Measurements from ENCODE around the gene GPR42. TPM values are rescaled to one million over a fixed set of nuclear protein-coding genes. Genes with fewer than 3 reads are reported as not detected.

GPR42 gene
- total RNA-seq, 1 donor from 2014 or later, result not detected

DNA sequence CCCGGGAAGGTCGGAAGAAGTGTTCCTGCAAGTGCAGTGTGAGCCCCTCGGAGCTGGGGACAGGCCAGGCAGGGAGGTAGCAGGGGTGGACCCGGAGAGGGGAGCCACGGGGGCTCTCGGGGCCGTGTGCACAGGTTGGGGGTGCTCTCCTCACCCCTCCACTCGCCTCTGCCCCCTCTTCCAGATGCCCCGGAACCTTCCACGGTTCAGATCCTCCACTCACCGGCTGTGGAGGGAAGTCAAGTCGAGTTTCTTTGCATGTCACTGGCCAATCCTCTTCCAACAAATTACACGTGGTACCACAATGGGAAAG, 32.9 kb upstream of the GPR42 start:
- Mint-ChIP-seq H3K27me3 (ENCODE audit: insufficient read depth) (peaks cover 6% of the 10 kb centered on the region), H3K9me3 (no peaks in the 10 kb centered on the region), H3K4me1 (ENCODE audit: low read depth) (peaks cover 24% of the 10 kb centered on the region), H3K4me3 (no peak overlapping the region), H3K27ac (no peak overlapping the region), H3K36me3 (ENCODE audit: low read depth) (no peaks in the 10 kb centered on the region)
- no peak for DNase-seq (ENCODE audit: low spot score)
- intact Hi-C loops (cut with micrococcal nuclease), result no loop called here

DNA sequence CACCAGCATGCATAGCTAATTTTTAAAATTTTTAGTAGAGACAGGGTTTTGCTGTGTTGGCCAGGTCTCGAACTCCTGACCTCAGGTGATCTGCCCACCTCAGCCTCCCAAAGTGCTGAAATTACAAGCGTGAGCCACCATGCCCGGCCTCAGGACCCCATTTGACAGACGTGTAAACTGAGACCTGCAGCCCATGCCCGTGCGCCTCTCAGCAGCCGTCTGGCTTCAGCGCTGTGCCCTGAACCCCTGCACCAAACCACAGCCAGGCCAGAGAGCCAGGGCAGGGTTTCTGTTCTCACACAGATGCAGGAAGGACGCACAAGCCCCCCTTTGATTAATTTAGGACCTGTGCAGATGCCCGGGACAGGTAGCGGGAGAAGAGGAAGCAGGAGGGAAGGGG, 30.4 kb upstream of the GPR42 start:
- H3K36me3 Mint-ChIP-seq (ENCODE audit: low read depth), result no peaks in the 10 kb centered on the region
- H3K4me1 Mint-ChIP-seq (ENCODE audit: low read depth), result peaks cover under 1% of the 10 kb centered on the region
- no peaks in the 10 kb centered on the region for H3K9me3 Mint-ChIP-seq
- peaks cover 6% of the 10 kb centered on the region for H3K27me3 Mint-ChIP-seq (ENCODE audit: insufficient read depth)
- DNase-seq (ENCODE audit: low spot score), result no peak
- H3K27ac Mint-ChIP-seq, result no peak overlapping the region
- intact Hi-C loops (cut with micrococcal nuclease), result no loop called here
- H3K4me3 Mint-ChIP-seq, result no peak overlapping the region

DNA sequence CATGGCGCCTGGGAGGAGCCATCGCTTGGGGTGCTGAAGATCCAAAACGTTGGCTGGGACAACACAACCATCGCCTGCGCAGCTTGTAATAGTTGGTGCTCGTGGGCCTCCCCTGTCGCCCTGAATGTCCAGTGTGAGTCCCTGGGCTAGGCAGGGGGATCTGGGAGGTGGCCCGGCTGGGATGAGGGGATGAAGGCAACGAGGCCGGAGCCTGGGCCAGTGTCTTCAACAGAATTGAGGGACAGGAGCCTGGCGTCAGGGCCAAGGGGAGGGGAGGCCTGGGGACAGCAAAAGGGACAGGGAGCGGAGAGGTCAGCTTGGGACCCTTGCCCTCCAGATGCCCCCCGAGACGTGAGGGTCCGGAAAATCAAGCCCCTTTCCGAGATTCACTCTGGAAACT, 29.9 kb upstream of the GPR42 start:
- no peak for DNase-seq (ENCODE audit: low spot score)
- Mint-ChIP-seq H3K27me3 (ENCODE audit: insufficient read depth) (peaks cover 6% of the 10 kb centered on the region), H3K36me3 (ENCODE audit: low read depth) (no peaks in the 10 kb centered on the region), H3K27ac (no peak overlapping the region), H3K9me3 (no peaks in the 10 kb centered on the region), H3K4me3 (no peak overlapping the region), H3K4me1 (ENCODE audit: low read depth) (peaks cover 6% of the 10 kb centered on the region)
- intact Hi-C loops (cut with micrococcal nuclease), result no loop called here

DNA sequence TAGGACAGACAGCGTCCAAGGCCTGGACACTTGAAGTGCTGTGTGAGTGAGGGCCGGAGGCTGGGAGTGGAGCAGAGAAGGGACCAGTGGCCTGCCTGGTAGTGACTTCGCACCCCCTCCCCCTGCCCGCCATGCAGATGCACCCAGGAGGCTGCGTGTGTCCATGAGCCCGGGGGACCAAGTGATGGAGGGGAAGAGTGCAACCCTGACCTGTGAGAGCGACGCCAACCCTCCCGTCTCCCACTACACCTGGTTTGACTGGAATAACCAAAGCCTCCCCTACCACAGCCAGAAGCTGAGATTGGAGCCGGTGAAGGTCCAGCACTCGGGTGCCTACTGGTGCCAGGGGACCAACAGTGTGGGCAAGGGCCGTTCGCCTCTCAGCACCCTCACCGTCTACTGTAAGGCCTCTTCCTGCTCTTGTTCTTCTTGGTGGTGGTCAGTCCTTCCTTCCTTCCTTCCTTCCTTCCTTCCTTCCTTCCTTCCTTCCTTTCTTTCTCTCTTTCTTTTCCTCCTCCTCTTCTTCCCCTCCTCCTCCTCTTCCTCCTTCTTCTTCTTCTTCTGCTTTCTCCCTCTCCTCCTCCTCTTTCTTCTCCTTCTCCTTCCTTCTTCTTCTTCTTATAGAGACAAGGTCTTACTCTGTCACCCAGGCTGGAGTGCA, 29.2 kb upstream of the GPR42 start:
- no peak for DNase-seq (ENCODE audit: low spot score)
- Mint-ChIP-seq H3K36me3 (ENCODE audit: low read depth) (no peaks in the 10 kb centered on the region), H3K27me3 (ENCODE audit: insufficient read depth) (peaks cover 6% of the 10 kb centered on the region), H3K27ac (no peak overlapping the region), H3K4me3 (no peak overlapping the region), H3K9me3 (no peaks in the 10 kb centered on the region), H3K4me1 (ENCODE audit: low read depth) (peaks cover 13% of the 10 kb centered on the region)
- intact Hi-C loops (cut with micrococcal nuclease), result no loop called here

DNA sequence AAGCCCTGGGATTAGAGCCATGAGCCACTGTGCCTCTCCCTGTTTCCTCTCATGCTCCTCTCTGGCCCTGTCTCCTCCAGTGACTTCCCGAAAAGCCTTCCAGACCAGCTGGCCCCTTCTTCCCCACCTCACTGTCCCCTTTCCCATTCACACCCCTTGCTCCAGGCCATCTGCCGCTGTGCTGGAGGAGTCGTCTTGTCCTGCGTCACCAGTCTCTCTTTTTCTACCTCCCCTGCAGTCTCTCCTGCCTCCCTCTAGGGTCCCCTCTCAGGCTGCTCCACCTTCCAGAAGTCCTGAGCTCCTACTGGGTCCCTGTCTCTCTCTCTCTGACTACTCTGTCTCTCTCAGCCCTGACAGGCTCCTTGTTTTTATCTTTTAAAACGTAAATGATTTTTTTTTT, 28.4 kb upstream of the GPR42 start:
- Mint-ChIP-seq H3K27me3 (ENCODE audit: insufficient read depth) (peaks cover 6% of the 10 kb centered on the region), H3K36me3 (ENCODE audit: low read depth) (no peaks in the 10 kb centered on the region), H3K4me3 (no peak overlapping the region), H3K27ac (peak overlapping the region; percentile 27), H3K4me1 (ENCODE audit: low read depth) (peaks cover 20% of the 10 kb centered on the region), H3K9me3 (no peaks in the 10 kb centered on the region)
- intact Hi-C loops (cut with micrococcal nuclease), result no loop called here
- DNase-seq (ENCODE audit: low spot score), result no peak

DNA sequence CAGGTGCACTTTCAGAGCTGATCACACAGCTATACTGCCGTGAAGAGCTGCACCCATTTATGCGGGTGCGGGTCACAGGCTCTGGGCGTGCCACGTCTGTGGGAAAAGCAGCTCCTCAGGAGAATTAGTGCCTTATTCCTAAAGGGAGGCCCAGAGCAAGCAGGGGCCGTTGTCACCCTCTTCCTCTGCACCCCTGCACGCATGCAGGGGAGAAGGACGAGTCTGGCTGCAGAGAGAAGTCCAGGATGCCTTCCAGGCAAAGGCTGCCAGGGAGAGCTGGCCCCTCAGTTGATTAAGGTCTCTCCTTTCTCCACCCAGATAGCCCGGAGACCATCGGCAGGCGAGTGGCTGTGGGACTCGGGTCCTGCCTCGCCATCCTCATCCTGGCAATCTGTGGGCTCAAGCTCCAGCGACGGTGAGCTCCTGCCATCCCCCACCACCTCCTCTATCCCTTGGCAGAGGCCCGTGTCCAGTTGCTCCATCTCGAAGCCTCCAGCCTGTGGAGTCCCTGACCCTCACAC, 26.3 kb upstream of the GPR42 start:
- no peak overlapping the region for H3K4me3 Mint-ChIP-seq
- H3K4me1 Mint-ChIP-seq (ENCODE audit: low read depth), result peaks cover 37% of the 10 kb centered on the region
- H3K36me3 Mint-ChIP-seq (ENCODE audit: low read depth), result no peaks in the 10 kb centered on the region
- no peak for DNase-seq (ENCODE audit: low spot score)
- H3K27ac Mint-ChIP-seq, result no peak overlapping the region
- intact Hi-C loops (cut with micrococcal nuclease), result loop anchor here (5.0 kb wide), 2 partner anchors 137 to 202 kb away; partner anchors contain the start of gene FXYD7
- peaks cover 6% of the 10 kb centered on the region for H3K27me3 Mint-ChIP-seq (ENCODE audit: insufficient read depth)
- no peaks in the 10 kb centered on the region for H3K9me3 Mint-ChIP-seq

DNA sequence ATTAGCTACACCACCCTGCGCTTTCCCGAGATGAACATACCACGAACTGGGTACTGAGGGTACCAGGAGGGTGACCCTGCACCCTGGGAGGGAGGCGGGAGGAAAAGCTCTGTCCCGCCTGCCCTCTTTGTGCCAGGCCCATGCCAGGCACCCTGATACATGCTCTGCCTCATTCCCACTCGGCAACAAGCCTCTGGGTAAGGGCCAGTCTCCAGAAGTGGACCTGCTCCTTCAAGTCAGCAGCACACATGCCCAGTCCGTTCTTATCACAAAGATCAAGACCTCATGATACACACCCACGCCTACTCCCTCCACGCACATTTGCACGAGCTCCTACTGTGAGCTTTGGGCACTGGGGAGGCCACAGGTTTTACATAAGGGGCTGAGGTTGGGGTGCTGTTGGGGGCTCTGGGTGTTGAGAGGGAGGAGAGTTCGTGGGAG, 25.2 kb upstream of the GPR42 start:
- peak overlapping the region; percentile 9 for H3K4me3 Mint-ChIP-seq
- H3K9me3 Mint-ChIP-seq, result no peaks in the 10 kb centered on the region
- H3K27me3 Mint-ChIP-seq (ENCODE audit: insufficient read depth), result peaks cover 6% of the 10 kb centered on the region
- no peaks in the 10 kb centered on the region for H3K36me3 Mint-ChIP-seq (ENCODE audit: low read depth)
- H3K27ac Mint-ChIP-seq, result peak overlapping the region; percentile 99
- H3K4me1 Mint-ChIP-seq (ENCODE audit: low read depth), result peaks cover 37% of the 10 kb centered on the region
- DNase-seq (ENCODE audit: low spot score), result no peak
- intact Hi-C loops (cut with micrococcal nuclease), result loop anchor here (2.0 to 5.0 kb wide), 4 partner anchors 39 to 203 kb away; partner anchors contain the start of gene FXYD7

DNA sequence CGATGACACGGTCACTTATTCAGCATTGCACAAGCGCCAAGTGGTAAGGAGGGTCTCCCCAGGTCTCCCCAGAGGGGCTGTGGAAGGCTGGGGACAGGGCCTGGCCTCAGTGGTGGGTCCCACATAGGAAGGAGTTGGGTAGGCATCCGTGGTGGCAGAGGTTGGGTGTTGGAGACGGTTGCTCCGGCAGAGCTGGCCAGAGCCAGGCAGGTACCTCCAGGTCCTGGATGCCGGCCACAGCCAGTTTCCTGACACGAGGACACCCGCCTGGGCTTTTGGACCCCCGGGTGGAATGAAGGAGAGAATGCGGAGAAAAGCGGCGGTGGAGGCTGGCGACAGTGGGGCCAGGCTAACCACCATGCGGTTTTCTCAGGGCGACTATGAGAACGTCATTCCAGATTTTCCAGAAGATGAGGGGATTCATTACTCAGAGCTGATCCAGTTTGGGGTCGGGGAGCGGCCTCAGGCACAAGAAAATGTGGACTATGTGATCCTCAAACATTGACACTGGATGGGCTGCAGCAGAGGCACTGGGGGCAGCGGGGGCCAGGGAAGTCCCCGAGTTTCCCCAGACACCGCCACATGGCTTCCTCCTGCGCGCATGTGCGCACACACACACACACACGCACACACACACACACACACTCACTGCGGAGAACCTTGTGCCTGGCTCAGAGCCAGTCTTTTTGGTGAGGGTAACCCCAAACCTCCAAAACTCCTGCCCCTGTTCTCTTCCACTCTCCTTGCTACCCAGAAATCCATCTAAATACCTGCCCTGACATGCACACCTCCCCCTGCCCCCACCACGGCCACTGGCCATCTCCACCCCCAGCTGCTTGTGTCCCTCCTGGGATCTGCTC, 24.4 kb upstream of the GPR42 start:
- peak; percentile 52 for DNase-seq (ENCODE audit: low spot score)
- intact Hi-C loops (cut with micrococcal nuclease), result loop anchor here (1.0 to 5.0 kb wide), 6 partner anchors 40 to 204 kb away; partner anchors contain the start of gene FXYD7
- H3K27me3 Mint-ChIP-seq (ENCODE audit: insufficient read depth), result peaks cover 8% of the 10 kb centered on the region
- no peaks in the 10 kb centered on the region for H3K36me3 Mint-ChIP-seq (ENCODE audit: low read depth)
- peak overlapping the region; percentile 74 for H3K4me3 Mint-ChIP-seq
- peaks cover 37% of the 10 kb centered on the region for H3K4me1 Mint-ChIP-seq (ENCODE audit: low read depth)
- no peaks in the 10 kb centered on the region for H3K9me3 Mint-ChIP-seq
- H3K27ac Mint-ChIP-seq, result peak overlapping the region; percentile 99

DNA sequence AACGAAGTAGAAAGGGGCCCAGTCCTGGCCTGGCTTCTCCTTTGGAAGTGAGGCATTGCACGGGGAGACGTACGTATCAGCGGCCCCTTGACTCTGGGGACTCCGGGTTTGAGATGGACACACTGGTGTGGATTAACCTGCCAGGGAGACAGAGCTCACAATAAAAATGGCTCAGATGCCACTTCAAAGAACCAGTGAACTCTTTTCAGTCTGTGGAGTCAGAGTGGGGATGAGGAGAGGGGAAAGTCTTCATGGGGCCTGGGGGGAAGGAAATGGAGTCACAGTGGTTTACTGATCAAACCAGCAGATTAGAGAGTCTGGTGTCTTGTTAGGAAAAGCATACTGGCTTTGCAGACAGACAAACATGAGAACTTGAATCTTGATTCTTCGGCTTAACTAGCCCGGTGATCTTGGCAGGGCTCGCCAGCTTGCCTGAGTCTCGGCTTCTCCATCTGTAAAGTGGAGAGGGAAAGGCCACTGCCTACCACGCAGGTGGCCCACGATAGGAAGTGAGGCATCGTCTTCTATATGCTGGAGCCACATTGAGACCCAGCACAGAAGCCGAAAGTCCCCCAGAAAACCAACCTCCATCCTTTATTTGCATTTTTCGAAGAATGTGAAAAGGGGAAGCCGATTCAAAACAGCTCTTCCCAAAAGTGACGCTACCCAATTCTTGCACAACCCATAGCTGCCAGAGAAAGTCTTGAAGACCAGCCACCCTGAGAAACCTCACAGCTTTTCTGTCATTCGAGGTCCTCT, 23.5 kb upstream of the GPR42 start, which contains the start of gene FFAR1:
Gene FFAR1 (plus strand): TSS at position 732 of the 759 bp plus-strand sequence. CDS start 3,650 bp downstream, outside the sequence.
- intact Hi-C loops (cut with micrococcal nuclease), result loop anchor here (1.0 to 5.0 kb wide), 6 partner anchors 41 to 205 kb away; partner anchors contain the start of gene FXYD7
- Mint-ChIP-seq H3K36me3 (ENCODE audit: low read depth) (no peaks in the 10 kb centered on the region), H3K4me3 (peak within 1 kb of the TSS; percentile 74), H3K27me3 (ENCODE audit: insufficient read depth) (peaks cover 4% of the 10 kb centered on the region), H3K4me1 (ENCODE audit: low read depth) (peaks cover 37% of the 10 kb centered on the region), H3K9me3 (no peaks in the 10 kb centered on the region), H3K27ac (peak within 1 kb of the TSS; percentile 99)
- DNase-seq (ENCODE audit: low spot score), result peak; percentile 42

DNA sequence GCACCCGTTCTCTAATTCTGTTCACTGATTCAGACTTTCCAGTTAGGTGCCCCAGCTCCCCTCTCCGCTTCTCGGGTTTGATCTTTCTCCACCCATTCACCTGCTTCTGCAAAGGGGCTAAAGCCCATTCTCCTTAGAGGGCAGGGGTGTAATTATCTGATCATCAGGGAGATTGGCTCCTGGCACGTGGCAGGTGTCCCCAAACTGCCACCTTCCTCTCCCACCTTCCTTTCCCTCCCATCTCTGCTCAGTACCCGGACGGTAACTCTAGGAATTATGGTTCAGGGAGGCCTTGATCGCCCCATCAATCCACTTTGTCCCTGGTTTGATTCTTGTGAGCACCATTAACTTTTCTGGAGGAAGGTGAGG, 23.0 kb upstream of the GPR42 start:
- Mint-ChIP-seq H3K9me3 (no peaks in the 10 kb centered on the region), H3K27ac (peak overlapping the region; percentile 99), H3K36me3 (ENCODE audit: low read depth) (no peaks in the 10 kb centered on the region), H3K4me1 (ENCODE audit: low read depth) (peaks cover 41% of the 10 kb centered on the region), H3K4me3 (peak overlapping the region; percentile 74), H3K27me3 (ENCODE audit: insufficient read depth) (peaks cover 2% of the 10 kb centered on the region)
- DNase-seq (ENCODE audit: low spot score), result no peak
- intact Hi-C loops (cut with micrococcal nuclease), result loop anchor here (1.0 to 5.0 kb wide), 6 partner anchors 41 to 206 kb away; partner anchors contain the start of gene FXYD7

DNA sequence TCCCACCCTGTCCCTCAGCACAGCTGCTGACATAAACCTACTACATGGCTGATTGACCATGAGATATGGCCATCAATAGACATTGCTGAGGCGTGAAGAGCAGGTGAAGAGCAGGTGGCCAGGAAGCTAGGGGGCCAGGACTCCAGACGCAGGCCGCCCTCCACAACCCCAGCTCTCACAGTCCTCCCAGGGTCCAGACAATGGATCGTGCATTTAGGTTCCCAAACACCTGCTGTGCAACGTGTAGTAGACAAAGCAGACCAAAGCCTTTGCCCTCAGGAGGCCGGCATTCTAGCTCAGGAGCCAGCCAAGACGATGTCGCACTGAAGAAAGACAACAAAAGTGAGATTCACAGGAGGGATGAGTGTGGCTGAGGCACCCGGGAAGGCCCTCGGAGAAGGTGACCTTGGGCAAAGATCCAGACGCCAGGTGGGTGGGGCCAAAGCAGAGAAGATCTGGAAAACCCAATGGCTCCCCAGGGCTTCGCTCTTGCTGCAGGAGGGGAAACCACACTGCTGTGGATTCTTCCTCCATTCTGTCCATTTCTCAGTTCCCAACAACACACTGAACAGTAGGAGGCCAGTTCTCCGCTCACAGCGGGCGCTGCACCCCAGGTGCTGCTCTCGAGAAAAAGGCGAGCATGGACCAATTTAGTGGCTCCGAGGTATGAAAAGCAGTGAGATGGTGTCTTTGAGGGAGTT, 21.8 kb upstream of the GPR42 start:
- no peak for DNase-seq (ENCODE audit: low spot score)
- peak overlapping the region; percentile 29 for H3K27ac Mint-ChIP-seq
- intact Hi-C loops (cut with micrococcal nuclease), result loop anchor here (5.0 kb wide), 2 partner anchors 142 to 207 kb away; partner anchors contain the start of gene FXYD7
- H3K4me1 Mint-ChIP-seq (ENCODE audit: low read depth), result peaks cover 43% of the 10 kb centered on the region
- H3K27me3 Mint-ChIP-seq (ENCODE audit: insufficient read depth), result peaks cover 2% of the 10 kb centered on the region
- H3K4me3 Mint-ChIP-seq, result no peak overlapping the region
- no peaks in the 10 kb centered on the region for H3K36me3 Mint-ChIP-seq (ENCODE audit: low read depth)
- H3K9me3 Mint-ChIP-seq, result no peaks in the 10 kb centered on the region

Measured in activated T-helper 1 cell treated with anti-CD3 and anti-CD28 coated beads, Interleukin-12 subunit alpha, Interleukin-12 subunit beta, Interleukin-2, Interleukin-4 antibody, amounts not matched to agents 30 ng/mL and 10 ng/mL and 1 ng/mL, durations not matched to agents 14 hours and 24 hours and 36 hours (primary cell).